Mesenchymal stem cell (in vitro differentiated cells and primary cell): Measurements from ENCODE around the gene ENTHD1.

Source experiments
- DNase-seq: peaks from one replicate; pipeline ENCODE4 v3.0.0-alpha.2; 2013
- H2AFZ ChIP-seq: one replicate; pipeline ENCODE4 v1.6.1; 2013; ENCODE audit warnings: low read depth, mild to moderate bottlenecking, control low read depth, inconsistent platforms, low read length, moderate library complexity
- H2AK5ac ChIP-seq: 2 replicates; pipeline ENCODE4 v1.6.1; 2013; ENCODE audit warnings: low read length, moderate library complexity, mild to moderate bottlenecking, inconsistent platforms; ENCODE audit not compliant: severe bottlenecking
- H2BK120ac ChIP-seq: one replicate; pipeline ENCODE4 v1.6.1; 2013; ENCODE audit warnings: low read depth, mild to moderate bottlenecking, inconsistent platforms, low read length, moderate library complexity
- H2BK12ac ChIP-seq, 2 experiments: one replicate each; pipeline ENCODE4 v1.6.1; 2013; ENCODE audit warnings: inconsistent platforms in 2 of 2, low read length in 2 of 2, mild to moderate bottlenecking in 2 of 2, moderate library complexity in 2 of 2, control low read depth in 1 of 2
- H2BK15ac ChIP-seq: one replicate; pipeline ENCODE4 v1.6.1; 2013; ENCODE audit warnings: mild to moderate bottlenecking, low read depth, inconsistent platforms; ENCODE audit not compliant: poor library complexity, severe bottlenecking
- H2BK5ac ChIP-seq: 2 replicates; pipeline ENCODE4 v1.6.1; 2013; ENCODE audit warnings: low read depth, mild to moderate bottlenecking, low read length, control low read depth, inconsistent platforms; ENCODE audit not compliant: poor library complexity, severe bottlenecking
- H3K14ac ChIP-seq, 2 experiments: one replicate each; pipeline ENCODE4 v1.6.1; 2013; ENCODE audit warnings: inconsistent platforms in 2 of 2, low read length in 2 of 2, control low read depth in 1 of 2, mild to moderate bottlenecking in 1 of 2, moderate library complexity in 1 of 2
- H3K18ac ChIP-seq, 2 experiments: one replicate each; pipeline ENCODE4 v1.6.1; 2013; ENCODE audit warnings: inconsistent platforms in 2 of 2, low read length in 2 of 2, control low read depth in 1 of 2, low read depth in 1 of 2, mild to moderate bottlenecking in 1 of 2
- H3K23ac ChIP-seq, 2 experiments: one replicate each; pipeline ENCODE4 v1.6.1; 2013; ENCODE audit warnings: inconsistent platforms in 2 of 2, low read length in 2 of 2, mild to moderate bottlenecking in 2 of 2, moderate library complexity in 2 of 2, control low read depth in 1 of 2
- H3K27ac ChIP-seq: 2 replicates; pipeline ENCODE4 v1.5.1; 2013; ENCODE audit warnings: mild to moderate bottlenecking, moderate library complexity, low read length, control low read depth, inconsistent platforms; ENCODE audit not compliant: poor library complexity, severe bottlenecking
- H3K27me3 ChIP-seq, 2 experiments: 2 replicates each; pipeline versions ENCODE4 v1.6.1 to v1.7.0; 2013; ENCODE audit warnings: low read length in 2 of 2, mild to moderate bottlenecking in 2 of 2, moderate library complexity in 2 of 2, control low read depth in 1 of 2, inconsistent platforms in 1 of 2; ENCODE audit not compliant: control insufficient read depth in 1 of 2, insufficient read depth in 1 of 2
- H3K36me3 ChIP-seq, 2 experiments: 2 replicates each; pipeline versions ENCODE4 v1.6.1 to v1.7.0; 2013; ENCODE audit warnings: low read length in 2 of 2, control low read depth in 1 of 2, inconsistent platforms in 1 of 2, low read depth in 1 of 2, mild to moderate bottlenecking in 1 of 2; ENCODE audit not compliant: insufficient read depth in 2 of 2, control insufficient read depth in 1 of 2
- H3K4ac ChIP-seq, 2 experiments: one replicate each; pipeline ENCODE4 v1.6.1; 2013; ENCODE audit warnings: inconsistent platforms in 2 of 2, low read length in 2 of 2, mild to moderate bottlenecking in 2 of 2, moderate library complexity in 2 of 2, control low read depth in 1 of 2, low read depth in 1 of 2
- H3K4me1 ChIP-seq: 2 replicates; pipeline ENCODE4 v1.6.1; 2013; ENCODE audit warnings: low read depth, low read length, control low read depth; ENCODE audit not compliant: control insufficient read depth, insufficient read depth
- H3K4me2 ChIP-seq: 2 replicates; pipeline ENCODE4 v1.6.1; 2013; ENCODE audit warnings: low read length, mild to moderate bottlenecking, inconsistent platforms; ENCODE audit not compliant: poor library complexity, severe bottlenecking
- H3K4me3 ChIP-seq, 2 experiments: 2 replicates each; pipeline versions ENCODE4 v1.5.1 to v1.7.0; 2013; ENCODE audit warnings: low read length in 2 of 2, mild to moderate bottlenecking in 2 of 2, control low read depth in 1 of 2, low read depth in 1 of 2; ENCODE audit not compliant: insufficient read depth in 1 of 2
- H3K79me1 ChIP-seq: replicated peaks from 2 replicates; pipeline ENCODE4 v1.6.1; 2013; ENCODE audit warnings: mild to moderate bottlenecking, control low read depth, low read length, inconsistent platforms; ENCODE audit not compliant: poor library complexity, severe bottlenecking
- H3K9ac ChIP-seq: 2 replicates; pipeline ENCODE4 v1.7.0; 2013; ENCODE audit warnings: mild to moderate bottlenecking, low read length, moderate library complexity
- H3K9me3 ChIP-seq: 2 replicates; pipeline ENCODE4 v1.7.0; 2013; ENCODE audit warnings: mild to moderate bottlenecking, low read length; ENCODE audit not compliant: control insufficient read depth
- H4K8ac ChIP-seq: one replicate; pipeline ENCODE4 v1.6.1; 2013; ENCODE audit warnings: inconsistent platforms, mild to moderate bottlenecking, low read length, moderate library complexity
- H4K91ac ChIP-seq: one replicate; pipeline ENCODE4 v1.6.1; 2013; ENCODE audit warnings: mild to moderate bottlenecking, low read length, inconsistent platforms
- WGBS: methylation state at CpG from one replicate; pipeline ENCODE4 v1.1.7; 2013; ENCODE audit warnings: mixed read lengths; 5-methylcytosine and 5-hydroxymethylcytosine counted together

The ENTHD1 gene

GRCh38 chr22:39705386-39705785 is 188.2 kb downstream of the ENTHD1 start:
- H2BK120ac ChIP-seq, result no peak overlapping the region
- no peaks in the 10 kb centered on the region for H3K36me3 ChIP-seq
- H3K23ac ChIP-seq, result no peak overlapping the region
- H3K9ac ChIP-seq, result no peak overlapping the region
- H4K8ac ChIP-seq, result no peak overlapping the region
- H3K9me3 ChIP-seq, result no peaks in the 10 kb centered on the region
- H4K91ac ChIP-seq, result no peak overlapping the region
- no peak overlapping the region for H3K18ac ChIP-seq
- 96% methylated on average over 12 of the region's 12 CpGs for whole genome bisulfite sequencing
- H2BK12ac ChIP-seq, result no peak overlapping the region
- H3K4me1 ChIP-seq, result no peaks in the 10 kb centered on the region
- no peak for DNase-seq
- no peak overlapping the region for H3K27ac ChIP-seq
- H2AFZ ChIP-seq, result no peak overlapping the region
- peaks cover 36 to 75% of the 10 kb centered on the region in 2 experiments for H3K27me3 ChIP-seq
- H3K4me3 ChIP-seq, result no peak overlapping the region
- H3K14ac ChIP-seq, result no peak overlapping the region
- H2BK5ac ChIP-seq, result no peak overlapping the region
- peak overlapping the region in 1 of 2 experiments; percentile 21 for H3K4ac ChIP-seq
- H3K79me1 ChIP-seq, result no peaks in the 10 kb centered on the region
- H2BK15ac ChIP-seq, result no peak overlapping the region
- no peak overlapping the region for H3K4me2 ChIP-seq
- no peak overlapping the region for H2AK5ac ChIP-seq

GRCh38 chr22:39703928-39704639 is 189.5 kb downstream of the ENTHD1 start:
- Histone ChIP-seq H3K23ac (no peak overlapping the region), H3K18ac (no peak overlapping the region), H2BK12ac (no peak overlapping the region), H3K14ac (no peak overlapping the region), H2BK5ac (no peak overlapping the region), H3K27ac (no peak overlapping the region), H3K9me3 (no peaks in the 10 kb centered on the region), H2AK5ac (no peak overlapping the region), H2BK15ac (no peak overlapping the region), H4K91ac (no peak overlapping the region), H3K4me2 (no peak overlapping the region), H3K4ac (no peak overlapping the region), H3K4me1 (no peaks in the 10 kb centered on the region), H3K79me1 (no peaks in the 10 kb centered on the region), H3K9ac (no peak overlapping the region), H2AFZ (no peak overlapping the region), H2BK120ac (no peak overlapping the region), H3K27me3 (peaks cover 36 to 75% of the 10 kb centered on the region in 2 experiments), H3K4me3 (no peak overlapping the region), H3K36me3 (no peaks in the 10 kb centered on the region), H4K8ac (no peak overlapping the region)
- no peak for DNase-seq
- 77% methylated on average over 17 of the region's 17 CpGs for WGBS

GRCh38 chr22:39703091-39703490 is 190.5 kb downstream of the ENTHD1 start:
- DNase-seq, result no peak
- no peak overlapping the region for H3K14ac ChIP-seq
- no peak overlapping the region for H2BK5ac ChIP-seq
- H3K4ac ChIP-seq, result no peak overlapping the region
- no peak overlapping the region for H3K23ac ChIP-seq
- no peak overlapping the region for H3K18ac ChIP-seq
- no peak overlapping the region for H4K91ac ChIP-seq
- no peak overlapping the region for H3K4me3 ChIP-seq
- no peak overlapping the region for H2BK12ac ChIP-seq
- 89% methylated on average over 8 of the region's 8 CpGs for WGBS
- H3K79me1 ChIP-seq, result no peaks in the 10 kb centered on the region
- no peak overlapping the region for H3K4me2 ChIP-seq
- H3K36me3 ChIP-seq, result no peaks in the 10 kb centered on the region
- peaks cover 36 to 72% of the 10 kb centered on the region in 2 experiments for H3K27me3 ChIP-seq
- H2BK15ac ChIP-seq, result no peak overlapping the region
- no peak overlapping the region for H3K9ac ChIP-seq
- no peak overlapping the region for H4K8ac ChIP-seq
- no peaks in the 10 kb centered on the region for H3K9me3 ChIP-seq
- H3K4me1 ChIP-seq, result no peaks in the 10 kb centered on the region
- H2AK5ac ChIP-seq, result no peak overlapping the region
- H2BK120ac ChIP-seq, result no peak overlapping the region
- H3K27ac ChIP-seq, result no peak overlapping the region
- H2AFZ ChIP-seq, result no peak overlapping the region

- Histone ChIP-seq H3K4ac (no peak overlapping the region), H3K36me3 (no peaks in the 10 kb centered on the region), H4K91ac (no peak overlapping the region), H4K8ac (no peak overlapping the region), H3K23ac (no peak overlapping the region), H3K18ac (no peak overlapping the region), H3K9me3 (no peaks in the 10 kb centered on the region), H3K4me2 (no peak overlapping the region), H3K4me3 (no peak overlapping the region), H2AK5ac (no peak overlapping the region), H2BK12ac (no peak overlapping the region), H3K27me3 (peaks cover 45 to 73% of the 10 kb centered on the region in 2 experiments), H3K79me1 (no peaks in the 10 kb centered on the region), H3K9ac (no peak overlapping the region), H3K27ac (no peak overlapping the region), H2AFZ (no peak overlapping the region), H3K4me1 (no peaks in the 10 kb centered on the region), H3K14ac (no peak overlapping the region), H2BK120ac (no peak overlapping the region), H2BK15ac (no peak overlapping the region), H2BK5ac (no peak overlapping the region)
- 78% methylated on average over 6 of the region's 7 CpGs for WGBS
- DNase-seq, result no peak
Measured at GRCh38 chr22:39700565-39700964, 193.0 kb downstream of the ENTHD1 start.
